Testis (tissue), 2 donors: Measurements from ENCODE around the gene NFE2L1.

Source experiments
- POLR2A ChIP-seq: fragments of 450-650 bp; IDR thresholded peaks from one replicate; pipeline ENCODE4 v1.6.1; 2017; ENCODE audit warnings: antibody characterized with exemption, mild to moderate bottlenecking, moderate library complexity
- TF ChIP-seq, protein P1 (sequence below), 3 experiments: fragments of 450-650 bp in 2 of 3; fragments of 200-600 bp in 1 of 3; sonication (generic) in 1 of 3; IDR thresholded peaks; one replicate each; pipeline ENCODE4 v1.5.1; 2016 to 2019; ENCODE audit warnings: antibody characterized with exemption in 3 of 3, mild to moderate bottlenecking in 2 of 3, moderate library complexity in 1 of 3

DNA sequence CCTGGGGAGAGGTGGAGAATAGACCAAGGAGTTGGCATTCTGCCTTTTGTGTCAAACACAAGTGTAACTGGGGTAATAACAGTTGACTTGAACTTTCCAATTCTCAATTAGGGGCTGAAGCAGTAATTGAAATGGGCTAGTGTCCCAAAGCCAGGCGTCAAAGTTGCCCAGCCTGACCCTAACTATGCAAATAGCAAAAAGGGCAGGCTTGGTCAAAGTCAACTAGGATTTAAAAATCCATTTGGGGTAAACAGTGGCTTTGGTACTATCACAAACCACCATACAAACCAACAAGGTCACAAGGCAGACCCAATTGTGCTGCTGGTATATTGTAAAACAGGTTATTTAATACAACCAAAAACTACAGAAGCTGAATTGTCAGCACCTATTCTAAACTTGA lies 18.0 kb downstream of the NFE2L1 start:
- TF ChIP-seq, protein P1, sequence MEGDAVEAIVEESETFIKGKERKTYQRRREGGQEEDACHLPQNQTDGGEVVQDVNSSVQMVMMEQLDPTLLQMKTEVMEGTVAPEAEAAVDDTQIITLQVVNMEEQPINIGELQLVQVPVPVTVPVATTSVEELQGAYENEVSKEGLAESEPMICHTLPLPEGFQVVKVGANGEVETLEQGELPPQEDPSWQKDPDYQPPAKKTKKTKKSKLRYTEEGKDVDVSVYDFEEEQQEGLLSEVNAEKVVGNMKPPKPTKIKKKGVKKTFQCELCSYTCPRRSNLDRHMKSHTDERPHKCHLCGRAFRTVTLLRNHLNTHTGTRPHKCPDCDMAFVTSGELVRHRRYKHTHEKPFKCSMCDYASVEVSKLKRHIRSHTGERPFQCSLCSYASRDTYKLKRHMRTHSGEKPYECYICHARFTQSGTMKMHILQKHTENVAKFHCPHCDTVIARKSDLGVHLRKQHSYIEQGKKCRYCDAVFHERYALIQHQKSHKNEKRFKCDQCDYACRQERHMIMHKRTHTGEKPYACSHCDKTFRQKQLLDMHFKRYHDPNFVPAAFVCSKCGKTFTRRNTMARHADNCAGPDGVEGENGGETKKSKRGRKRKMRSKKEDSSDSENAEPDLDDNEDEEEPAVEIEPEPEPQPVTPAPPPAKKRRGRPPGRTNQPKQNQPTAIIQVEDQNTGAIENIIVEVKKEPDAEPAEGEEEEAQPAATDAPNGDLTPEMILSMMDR (IDR thresholded peaks at IDR 0.05) = no peak
- TF ChIP-seq POLR2A = no peak
